ENCODE measurements around the gene DCLRE1C. TPM values are rescaled to one million over a fixed set of nuclear protein-coding genes. Genes with fewer than 3 reads are reported as not detected.

Gene DCLRE1C
- total and polyA plus RNA-seq, 2 donors (not counting 3 experiments of a cell fraction or from before 2014, with no cell fraction given), result 2.1 to 15.8 TPM

DNA sequence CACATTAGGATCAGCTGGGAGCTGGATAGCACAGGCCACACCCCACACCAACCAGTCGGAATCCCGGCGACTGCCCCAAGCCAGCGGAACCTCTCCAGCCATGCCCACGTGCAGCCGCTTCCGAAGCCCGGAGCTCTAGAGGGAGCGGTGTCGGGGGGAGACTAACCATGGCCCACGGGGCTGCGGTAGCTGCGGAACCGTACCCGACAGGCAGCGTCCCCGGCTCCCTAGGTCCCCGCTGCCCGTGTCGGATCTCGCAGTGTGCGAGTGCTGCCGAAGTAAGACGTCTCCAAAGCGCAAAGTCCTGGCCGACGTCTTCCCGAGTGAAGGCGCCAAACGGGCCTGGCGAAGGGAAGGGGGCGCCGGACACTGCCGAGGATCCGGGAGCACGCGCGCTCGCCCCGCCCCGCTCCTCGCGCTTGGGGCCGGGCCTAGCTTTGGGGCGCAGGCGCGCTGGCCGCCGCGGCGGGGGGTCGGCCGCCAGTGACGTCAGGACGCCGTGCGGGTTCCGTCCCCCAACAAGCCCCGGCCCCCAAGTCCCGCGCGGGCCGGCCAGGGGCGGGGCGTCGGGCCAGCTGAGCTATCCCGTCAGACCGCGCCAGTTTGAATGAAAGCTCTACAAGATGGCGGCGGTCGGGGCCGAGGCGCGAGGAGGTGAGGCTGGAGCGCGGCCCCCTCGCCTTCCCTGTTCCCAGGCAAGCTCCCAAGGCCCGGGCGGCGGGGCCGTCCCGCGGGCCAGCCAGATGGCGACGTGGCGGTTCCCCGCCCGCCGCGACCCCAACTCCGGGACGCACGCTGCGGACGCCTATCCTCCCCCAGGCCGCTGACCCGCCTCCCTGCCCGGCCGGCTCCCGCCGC lies 75.4 kb downstream of the DCLRE1C start, which contains the start of gene SUV39H2:
TSS of gene SUV39H2 (plus strand) at position 601 of the 858 bp plus-strand sequence. CDS start at position 624, 23 bp downstream.
- FAIRE-seq (peak; percentile 74), DNase-seq (ENCODE audit: low read depth, low spot score) (peak; percentile 98)
- BruUV-seq (replicated peaks), result TSS peak; percentile 73
- Histone ChIP-seq H3K9me3 (replicated peaks; ENCODE audit: control insufficient read depth, insufficient read depth, low read length) (no peaks in the 10 kb centered on the region), H3K4me3 (replicated peaks in 1 of 3; ENCODE audit: insufficient read depth in 1 of 3, low read depth in 1 of 3, low read length in 3 of 3) (peak within 1 kb of the TSS; percentile 88 to 97 (median 90)), H4K20me1 (replicated peaks; ENCODE audit: control insufficient read depth, extremely low read depth, insufficient read depth, low read length) (no peaks in the 10 kb centered on the region), H3K4me2 (ENCODE audit: insufficient read depth, low read length) (peak within 1 kb of the TSS; percentile 93), H3K9me1 (replicated peaks; ENCODE audit: control insufficient read depth, extremely low read depth, insufficient read depth, low read length) (no peaks in the 10 kb centered on the region), H2AFZ (ENCODE audit: low read depth, low read length) (peak within 1 kb of the TSS; percentile 85), H3K4me1 (ENCODE audit: control insufficient read depth, extremely low read depth, insufficient read depth, low read length) (peaks cover 20% of the 10 kb centered on the region), H3K27ac (ENCODE audit: insufficient read depth, low read depth, low read length) (peak within 1 kb of the TSS; percentile 69), H3K36me3 (ENCODE audit: control insufficient read depth in 2 of 2, extremely low read depth in 1 of 2, insufficient read depth in 2 of 2, low read length in 2 of 2) (no peaks in the 10 kb centered on the region), H3K27me3 (ENCODE audit: control insufficient read depth in 2 of 2, insufficient read depth in 2 of 2, low read length in 2 of 2) (no peaks in the 10 kb centered on the region), H3K9ac (replicated peaks; ENCODE audit: extremely low read depth, insufficient read depth, low read length) (peak within 1 kb of the TSS; percentile 78), H3K79me2 (ENCODE audit: control insufficient read depth, insufficient read depth, low read length) (peaks cover 55% of the 10 kb centered on the region)
- CTCF ChIA-PET, result interaction anchor here (0.8 to 2.7 kb wide), 7 partner anchors 10 to 290 kb away, joined by 3 to 16 read pairs (median 4); partner anchors contain the start of genes CDNF, DCLRE1C, HSPA14 and MSANTD7
- dilution Hi-C loops (cut with MboI; ENCODE audit: extremely low pct_ligation_motif_present, low sequenced_read_pairs), result no loop called here
- intact Hi-C loops (cut with micrococcal nuclease), result loop anchor here (1.0 to 10.0 kb wide), 6 partner anchors 40 to 290 kb away; partner anchors contain the start of genes ACBD7, CDNF, HSPA14 and MEIG1
- POLR2A ChIA-PET, result interaction anchor here (0.6 to 1.7 kb wide), 3 partner anchors 41 to 290 kb away, joined by 3 to 8 read pairs (median 5); partner anchors contain the start of genes CDNF, HSPA14, MSANTD7 and NMT2
- TF ChIP-seq, protein P1, sequence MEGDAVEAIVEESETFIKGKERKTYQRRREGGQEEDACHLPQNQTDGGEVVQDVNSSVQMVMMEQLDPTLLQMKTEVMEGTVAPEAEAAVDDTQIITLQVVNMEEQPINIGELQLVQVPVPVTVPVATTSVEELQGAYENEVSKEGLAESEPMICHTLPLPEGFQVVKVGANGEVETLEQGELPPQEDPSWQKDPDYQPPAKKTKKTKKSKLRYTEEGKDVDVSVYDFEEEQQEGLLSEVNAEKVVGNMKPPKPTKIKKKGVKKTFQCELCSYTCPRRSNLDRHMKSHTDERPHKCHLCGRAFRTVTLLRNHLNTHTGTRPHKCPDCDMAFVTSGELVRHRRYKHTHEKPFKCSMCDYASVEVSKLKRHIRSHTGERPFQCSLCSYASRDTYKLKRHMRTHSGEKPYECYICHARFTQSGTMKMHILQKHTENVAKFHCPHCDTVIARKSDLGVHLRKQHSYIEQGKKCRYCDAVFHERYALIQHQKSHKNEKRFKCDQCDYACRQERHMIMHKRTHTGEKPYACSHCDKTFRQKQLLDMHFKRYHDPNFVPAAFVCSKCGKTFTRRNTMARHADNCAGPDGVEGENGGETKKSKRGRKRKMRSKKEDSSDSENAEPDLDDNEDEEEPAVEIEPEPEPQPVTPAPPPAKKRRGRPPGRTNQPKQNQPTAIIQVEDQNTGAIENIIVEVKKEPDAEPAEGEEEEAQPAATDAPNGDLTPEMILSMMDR (IDR thresholded peaks at IDR 0.05; ENCODE audit: extremely low read depth in 1 of 2, insufficient read depth in 1 of 2, low read depth in 1 of 2, low read length in 2 of 2), result no peak
- no peak for TF ChIP-seq FOS (IDR thresholded peaks at IDR 0.05; ENCODE audit: borderline replicate concordance, insufficient read depth, low read length)
- TF ChIP-seq POLR2A (IDR thresholded peaks at IDR 0.05; ENCODE audit: low read depth, low read length), result peak; percentile 88
- TF ChIP-seq, protein P2, sequence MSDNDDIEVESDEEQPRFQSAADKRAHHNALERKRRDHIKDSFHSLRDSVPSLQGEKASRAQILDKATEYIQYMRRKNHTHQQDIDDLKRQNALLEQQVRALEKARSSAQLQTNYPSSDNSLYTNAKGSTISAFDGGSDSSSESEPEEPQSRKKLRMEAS (IDR thresholded peaks at IDR 0.05; ENCODE audit: insufficient read depth, insufficient read length), result peak; percentile 55
- TF ChIP-seq POLR2AphosphoS5 (IDR thresholded peaks at IDR 0.05; ENCODE audit: insufficient read depth, low read depth, low read length), result peak; percentile 97

Measured in endothelial cell of umbilical vein (primary cell).